Effector memory CD4-positive, alpha-beta T cell (primary cell): ENCODE data around the gene RIPPLY2.
A peak's percentile ranks its signal among the peaks of the same experiment; 100 is the strongest.

Source experiments
- DNase-seq, 3 donors: peaks; one replicate each; pipeline ENCODE4 v3.0.0-alpha.2; 2020
- H3K27ac ChIP-seq: 2 replicates; pipeline ENCODE4 v1.7.0; 2013; ENCODE audit warnings: mild to moderate bottlenecking, low read length, moderate library complexity; ENCODE audit not compliant: insufficient read depth, poor library complexity, severe bottlenecking
- H3K27me3 ChIP-seq: replicated peaks from 2 replicates; pipeline ENCODE4 v1.7.0; 2013; ENCODE audit warnings: mild to moderate bottlenecking, low read length; ENCODE audit not compliant: insufficient read depth, control insufficient read depth, poor library complexity, severe bottlenecking
- H3K36me3 ChIP-seq: 2 replicates; pipeline ENCODE4 v1.7.0; 2013; ENCODE audit warnings: mild to moderate bottlenecking, low read length, moderate library complexity; ENCODE audit not compliant: control insufficient read depth, insufficient read depth
- H3K4me1 ChIP-seq: 2 replicates; pipeline ENCODE4 v1.7.0; 2013; ENCODE audit warnings: low read length, mild to moderate bottlenecking; ENCODE audit not compliant: control insufficient read depth, insufficient read depth, poor library complexity, severe bottlenecking
- H3K4me3 ChIP-seq: 2 replicates; pipeline ENCODE4 v1.7.0; 2013; ENCODE audit warnings: low read length, low read depth, mild to moderate bottlenecking; ENCODE audit not compliant: insufficient read depth, poor library complexity, severe bottlenecking
- H3K9me3 ChIP-seq: 2 replicates; pipeline ENCODE4 v1.7.0; 2013; ENCODE audit warnings: mild to moderate bottlenecking, low read length, moderate library complexity; ENCODE audit not compliant: control insufficient read depth

The RIPPLY2 gene

DNA sequence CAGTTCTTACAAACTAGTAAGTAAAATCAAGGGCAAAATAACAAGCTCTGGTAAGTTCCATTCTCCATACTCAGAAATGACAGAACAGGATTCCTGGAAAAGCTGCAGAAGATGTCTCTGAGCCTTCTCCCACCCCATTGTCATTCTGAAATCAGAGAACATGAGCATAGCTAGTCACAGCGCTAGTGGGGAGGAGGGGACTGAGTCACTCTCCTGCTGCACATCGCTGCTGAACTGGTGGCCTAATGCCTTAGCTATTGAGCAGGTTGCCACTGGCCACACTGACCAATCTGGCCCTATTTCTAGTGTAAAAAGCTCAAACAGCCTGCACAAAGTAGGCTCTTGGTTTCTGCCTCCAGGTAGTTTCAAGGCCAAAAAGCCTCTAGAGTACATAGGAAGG lies 26.1 kb upstream of the RIPPLY2 start:
- Histone ChIP-seq H3K9me3 (no peaks in the 10 kb centered on the region), H3K4me3 (no peak overlapping the region), H3K27me3 (no peaks in the 10 kb centered on the region), H3K36me3 (no peaks in the 10 kb centered on the region), H3K4me1 (no peaks in the 10 kb centered on the region), H3K27ac (no peak overlapping the region)
- DNase-seq: no peak

DNA sequence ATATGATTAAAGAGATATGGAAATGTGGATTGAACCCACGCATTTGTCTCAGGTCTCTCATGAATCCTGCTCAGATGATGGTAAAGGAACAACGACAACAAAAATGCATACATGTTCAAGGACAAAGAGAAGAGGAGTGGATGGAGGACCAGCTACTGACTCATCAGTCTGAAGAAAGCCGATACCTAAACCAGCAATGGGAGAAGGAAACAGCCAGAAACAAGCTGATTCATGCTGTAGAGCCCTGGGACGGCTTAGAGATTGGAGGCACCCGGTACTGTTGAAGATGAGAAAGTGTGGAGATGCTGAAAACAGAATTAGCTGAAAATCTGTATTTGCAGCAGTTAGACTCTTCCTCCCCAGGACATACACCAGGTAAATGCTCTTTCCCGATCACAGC lies 14.4 kb upstream of the RIPPLY2 start:
- H3K4me3 ChIP-seq: no peak overlapping the region
- no peaks in the 10 kb centered on the region for H3K9me3 ChIP-seq
- no peaks in the 10 kb centered on the region for H3K4me1 ChIP-seq
- H3K36me3 ChIP-seq: no peaks in the 10 kb centered on the region
- DNase-seq: no peak
- H3K27ac ChIP-seq: no peak overlapping the region
- H3K27me3 ChIP-seq: no peaks in the 10 kb centered on the region

DNA sequence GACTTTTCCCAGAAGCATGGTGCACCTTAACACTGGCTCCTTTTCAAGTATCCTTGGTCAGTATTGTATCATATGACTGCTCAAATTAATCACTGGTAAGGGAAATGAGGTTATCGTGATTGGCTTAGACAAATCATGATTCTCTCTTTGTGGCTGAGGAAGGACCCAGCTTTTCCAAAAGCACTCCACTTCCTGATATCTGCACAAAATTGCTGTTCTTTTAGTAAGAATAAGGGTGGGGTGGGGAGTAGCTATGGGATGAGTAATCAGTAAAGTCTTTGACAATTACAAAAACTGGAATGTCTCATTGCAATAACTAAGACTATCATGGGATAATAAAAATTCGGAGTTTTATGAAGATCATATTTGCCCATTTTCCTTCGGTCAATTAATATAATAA lies 9.0 kb upstream of the RIPPLY2 start:
- no peaks in the 10 kb centered on the region for H3K27me3 ChIP-seq
- no peak overlapping the region for H3K27ac ChIP-seq
- no peak overlapping the region for H3K4me3 ChIP-seq
- no peaks in the 10 kb centered on the region for H3K36me3 ChIP-seq
- H3K4me1 ChIP-seq: no peaks in the 10 kb centered on the region
- H3K9me3 ChIP-seq: no peaks in the 10 kb centered on the region
- no peak for DNase-seq

DNA sequence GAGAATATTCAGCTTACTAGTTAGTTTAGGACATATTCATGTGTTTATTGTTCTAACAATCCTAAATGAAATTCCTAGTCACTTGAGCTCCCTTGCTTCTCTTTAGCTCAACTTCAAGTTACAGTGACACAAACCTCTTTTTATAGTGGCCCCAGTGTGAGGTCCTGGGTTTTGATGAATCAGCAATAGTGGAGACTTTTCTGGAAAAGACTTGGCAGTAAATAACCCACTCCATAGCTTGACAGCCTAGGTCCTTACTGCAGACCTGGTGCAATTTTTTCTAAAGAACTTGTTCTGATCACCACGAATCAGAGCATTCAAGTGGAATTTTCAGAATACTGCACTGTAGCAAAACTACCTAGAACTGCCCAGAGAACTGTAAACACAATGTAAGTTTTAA lies 6.9 kb upstream of the RIPPLY2 start:
- Histone ChIP-seq H3K27ac (no peak overlapping the region), H3K36me3 (no peaks in the 10 kb centered on the region), H3K27me3 (no peaks in the 10 kb centered on the region), H3K9me3 (no peaks in the 10 kb centered on the region), H3K4me3 (no peak overlapping the region), H3K4me1 (no peaks in the 10 kb centered on the region)
- no peak for DNase-seq

DNA sequence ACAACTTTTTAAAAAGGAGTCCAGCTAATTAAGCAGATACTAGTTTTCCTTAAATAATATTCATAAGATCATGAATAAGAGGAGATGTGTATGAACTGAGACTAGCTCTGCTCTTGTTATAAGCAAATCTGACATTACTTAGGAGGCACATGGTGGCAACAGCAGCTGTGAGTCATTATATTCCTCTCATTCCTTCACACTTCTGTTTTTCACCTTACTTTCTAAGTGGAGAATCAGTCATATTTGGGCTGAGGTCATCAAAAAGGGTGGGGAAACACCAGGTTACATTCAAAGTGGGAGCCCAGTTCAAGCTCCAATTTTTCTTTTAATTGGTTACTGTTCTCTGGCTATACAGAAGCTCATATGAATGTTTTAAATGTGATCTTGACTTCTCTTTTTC lies 6.0 kb upstream of the RIPPLY2 start:
- H3K4me3 ChIP-seq: no peak overlapping the region
- no peaks in the 10 kb centered on the region for H3K4me1 ChIP-seq
- no peaks in the 10 kb centered on the region for H3K27me3 ChIP-seq
- no peaks in the 10 kb centered on the region for H3K36me3 ChIP-seq
- H3K9me3 ChIP-seq: no peaks in the 10 kb centered on the region
- no peak overlapping the region for H3K27ac ChIP-seq
- no peak for DNase-seq

DNA sequence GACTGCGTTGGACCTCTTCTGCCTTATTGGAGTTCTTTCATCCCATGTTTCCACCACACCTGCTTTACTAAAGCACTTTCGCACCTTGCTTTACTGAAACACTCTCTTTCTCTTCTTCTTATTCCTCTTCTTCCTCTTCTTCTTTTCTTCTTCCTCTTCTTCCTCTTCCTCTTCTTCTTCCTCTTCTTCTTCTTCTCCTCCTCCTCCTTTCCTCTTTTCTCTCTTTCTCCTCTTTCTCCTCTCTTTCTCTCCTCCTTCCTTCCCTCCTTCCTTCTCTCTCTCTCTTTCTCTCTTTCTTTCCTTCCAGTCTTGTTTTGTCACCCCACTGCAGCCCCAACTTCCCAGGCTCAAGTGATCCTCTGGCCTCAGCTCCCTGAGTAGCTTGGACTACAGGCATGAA lies 4.0 kb upstream of the RIPPLY2 start:
- Histone ChIP-seq H3K27me3 (peaks cover 14% of the 10 kb centered on the region), H3K9me3 (no peaks in the 10 kb centered on the region), H3K4me1 (peaks cover 11% of the 10 kb centered on the region), H3K36me3 (no peaks in the 10 kb centered on the region), H3K27ac (no peak overlapping the region), H3K4me3 (no peak overlapping the region)
- no peak for DNase-seq

DNA sequence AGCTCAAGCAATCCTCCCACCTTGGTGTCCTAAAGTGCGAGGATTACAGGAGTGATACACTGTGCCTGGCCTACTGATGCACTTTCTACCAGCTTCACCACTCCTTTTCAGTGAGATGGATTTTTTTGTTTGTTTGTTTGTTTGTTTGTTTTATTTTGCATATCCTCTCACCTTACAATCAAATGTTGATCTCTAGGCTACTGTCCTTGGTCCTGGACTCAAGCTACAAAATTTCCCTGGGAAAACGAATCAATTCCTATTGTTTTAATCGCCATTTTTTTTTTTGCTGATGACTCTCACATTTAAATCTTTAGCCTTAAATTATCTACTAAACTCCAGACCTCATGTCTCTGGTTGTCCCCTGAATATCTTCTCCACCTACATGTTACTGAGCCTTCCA lies 3.5 kb upstream of the RIPPLY2 start:
- H3K4me3 ChIP-seq: no peak overlapping the region
- DNase-seq: no peak
- H3K27ac ChIP-seq: no peak overlapping the region
- peaks cover 19% of the 10 kb centered on the region for H3K27me3 ChIP-seq
- H3K4me1 ChIP-seq: peaks cover 11% of the 10 kb centered on the region
- no peaks in the 10 kb centered on the region for H3K9me3 ChIP-seq
- H3K36me3 ChIP-seq: no peaks in the 10 kb centered on the region

DNA sequence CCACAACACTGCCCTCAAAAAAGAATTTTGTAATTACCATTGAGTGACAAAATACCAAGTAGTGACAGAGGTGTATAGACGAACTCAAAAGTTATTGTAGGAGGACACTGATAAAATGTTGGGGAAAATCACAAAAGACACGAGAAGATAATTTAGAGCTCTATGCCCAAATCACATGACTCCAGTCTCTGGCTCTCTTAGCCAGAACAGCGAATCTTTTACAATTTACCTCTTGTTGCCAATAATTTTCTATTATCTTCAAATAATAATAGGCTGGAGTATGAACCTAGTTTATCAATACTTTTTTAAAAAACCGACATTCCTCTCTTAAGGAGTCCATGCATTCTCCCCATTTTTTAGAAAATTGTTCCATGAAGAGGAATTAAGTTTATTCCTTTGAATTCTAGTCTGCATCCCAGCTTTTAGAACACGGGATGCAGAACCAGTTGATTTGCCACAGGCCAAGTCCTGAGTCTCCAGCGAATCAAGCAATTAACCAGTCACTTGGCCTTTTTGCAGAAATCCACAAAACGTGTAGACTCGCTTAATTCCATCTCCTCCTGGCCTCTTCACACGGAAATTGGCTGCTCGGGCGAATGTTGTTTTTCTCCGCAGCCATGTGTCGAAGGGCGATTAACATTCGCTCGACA lies 507 bp upstream of the RIPPLY2 start:
- peak overlapping the region; percentile 15 for H3K4me3 ChIP-seq
- no peaks in the 10 kb centered on the region for H3K9me3 ChIP-seq
- H3K36me3 ChIP-seq: no peaks in the 10 kb centered on the region
- no peak overlapping the region for H3K27ac ChIP-seq
- DNase-seq: no peak
- H3K27me3 ChIP-seq: peaks cover 21% of the 10 kb centered on the region
- H3K4me1 ChIP-seq: peaks cover 11% of the 10 kb centered on the region

DNA sequence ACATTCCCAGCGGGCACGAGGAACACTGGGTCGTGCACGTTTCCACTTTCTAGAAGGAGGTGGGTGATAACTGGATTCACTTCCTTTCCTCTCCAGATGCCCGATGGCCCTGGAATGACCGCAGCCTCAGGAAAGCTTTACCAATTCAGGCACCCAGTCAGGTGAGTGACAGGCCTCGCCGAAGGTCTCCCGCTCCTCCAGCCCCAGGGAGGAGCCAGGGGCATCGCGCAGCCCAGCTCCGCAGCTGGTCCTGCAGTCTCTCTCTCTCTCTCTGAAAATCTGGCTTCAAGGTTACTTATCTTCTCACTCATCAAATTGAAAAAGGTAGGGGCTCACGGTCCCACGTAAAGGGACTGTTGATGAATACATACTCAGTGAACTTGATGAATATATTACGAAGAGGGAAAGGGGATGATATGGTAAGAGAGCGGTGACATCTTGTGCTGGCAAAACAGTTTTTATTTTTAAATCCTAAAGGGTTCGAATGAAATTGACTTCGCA lies 891 bp downstream of the RIPPLY2 start:
- Histone ChIP-seq H3K4me3 (no peak overlapping the region), H3K36me3 (no peaks in the 10 kb centered on the region), H3K27me3 (peaks cover 21% of the 10 kb centered on the region), H3K27ac (no peak overlapping the region), H3K9me3 (no peaks in the 10 kb centered on the region), H3K4me1 (peaks cover 19% of the 10 kb centered on the region)
- DNase-seq: no peak

DNA sequence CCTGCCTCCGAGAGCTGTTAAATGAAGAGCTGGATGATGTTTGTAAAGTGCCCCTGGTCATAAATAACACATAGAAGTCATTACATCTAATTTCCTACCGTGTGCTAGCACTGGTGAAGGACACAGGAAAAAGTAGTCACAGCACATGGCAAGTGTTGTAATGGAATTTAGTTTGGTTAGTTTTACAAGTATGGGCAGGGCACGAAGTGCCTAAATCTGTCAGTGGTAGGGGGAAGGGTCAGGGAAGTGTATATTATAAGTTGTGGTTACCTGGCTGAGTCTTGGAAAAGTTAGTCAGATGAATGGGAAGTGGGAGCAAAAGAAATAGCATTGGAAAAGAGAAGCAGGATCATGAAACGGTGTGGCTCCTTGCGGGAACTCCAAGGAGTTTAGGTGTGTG lies 1.6 kb downstream of the RIPPLY2 start:
- DNase-seq: no peak
- peaks cover 20% of the 10 kb centered on the region for H3K4me1 ChIP-seq
- no peak overlapping the region for H3K27ac ChIP-seq
- peaks cover 21% of the 10 kb centered on the region for H3K27me3 ChIP-seq
- H3K36me3 ChIP-seq: no peaks in the 10 kb centered on the region
- no peak overlapping the region for H3K4me3 ChIP-seq
- H3K9me3 ChIP-seq: no peaks in the 10 kb centered on the region
